Ishikawa (cell line): ENCODE data around the gene RYR2.

ENCODE experiments used
- CEBPB ChIP-seq: IDR thresholded peaks from 2 replicates; pipeline ENCODE4 v1.6.1; 2012
- CREB1 ChIP-seq: IDR thresholded peaks from 2 replicates; pipeline ENCODE4 v1.6.1; 2012; ENCODE audit warnings: low read depth
- EGR1 ChIP-seq: IDR thresholded peaks from 2 replicates; pipeline ENCODE4 v1.6.1; 2012
- EP300 ChIP-seq: IDR thresholded peaks from 2 replicates; pipeline ENCODE4 v1.6.1; 2012; ENCODE audit warnings: borderline replicate concordance
- FOXM1 ChIP-seq: IDR thresholded peaks from 2 replicates; pipeline ENCODE4 v1.6.1; 2012; ENCODE audit warnings: low read depth, borderline replicate concordance
- NFIC ChIP-seq: IDR thresholded peaks from 2 replicates; pipeline ENCODE4 v1.6.1; 2012
- RAD21 ChIP-seq: IDR thresholded peaks from 2 replicates; pipeline ENCODE4 v1.6.1; 2012; ENCODE audit warnings: low read depth
- TAF1 ChIP-seq: IDR thresholded peaks from 2 replicates; pipeline ENCODE4 v1.6.1; 2012; ENCODE audit warnings: low read depth, mild to moderate bottlenecking
- TCF12 ChIP-seq: IDR thresholded peaks from 2 replicates; pipeline ENCODE4 v1.6.1; 2012; ENCODE audit warnings: low read depth
- TEAD4 ChIP-seq: IDR thresholded peaks from 2 replicates; pipeline ENCODE4 v1.6.1; 2012
- YY1 ChIP-seq: IDR thresholded peaks from 2 replicates; pipeline ENCODE4 v1.6.1; 2012; ENCODE audit warnings: low read depth
- ZBTB7A ChIP-seq: IDR thresholded peaks from 2 replicates; pipeline ENCODE4 v1.6.1; 2012; ENCODE audit warnings: low read depth
- TF ChIP-seq, protein P1 (sequence below): IDR thresholded peaks from 2 replicates; pipeline ENCODE4 v1.6.1; 2012
- TF ChIP-seq, protein P2 (sequence below): IDR thresholded peaks from 2 replicates; pipeline ENCODE4 v1.6.1; 2012
- TF ChIP-seq, protein P3 (sequence below): IDR thresholded peaks from 2 replicates; pipeline ENCODE4 v1.6.1; 2012; ENCODE audit warnings: low read depth, mild to moderate bottlenecking

RYR2 gene

GRCh38 chr1:237701534-237701933, 659.5 kb downstream of the RYR2 start:
- TF ChIP-seq, protein P1, sequence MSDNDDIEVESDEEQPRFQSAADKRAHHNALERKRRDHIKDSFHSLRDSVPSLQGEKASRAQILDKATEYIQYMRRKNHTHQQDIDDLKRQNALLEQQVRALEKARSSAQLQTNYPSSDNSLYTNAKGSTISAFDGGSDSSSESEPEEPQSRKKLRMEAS = no peak
- TF ChIP-seq CEBPB (no peak), TEAD4 (no peak), TCF12 (no peak), TAF1 (no peak), EGR1 (no peak), FOXM1 (no peak), ZBTB7A (no peak), NFIC (no peak), RAD21 (no peak), EP300 (no peak), YY1 (no peak), CREB1 (no peak)
- TF ChIP-seq, protein P2, sequence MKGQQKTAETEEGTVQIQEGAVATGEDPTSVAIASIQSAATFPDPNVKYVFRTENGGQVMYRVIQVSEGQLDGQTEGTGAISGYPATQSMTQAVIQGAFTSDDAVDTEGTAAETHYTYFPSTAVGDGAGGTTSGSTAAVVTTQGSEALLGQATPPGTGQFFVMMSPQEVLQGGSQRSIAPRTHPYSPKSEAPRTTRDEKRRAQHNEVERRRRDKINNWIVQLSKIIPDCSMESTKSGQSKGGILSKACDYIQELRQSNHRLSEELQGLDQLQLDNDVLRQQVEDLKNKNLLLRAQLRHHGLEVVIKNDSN = no peak
- TF ChIP-seq, protein P3, sequence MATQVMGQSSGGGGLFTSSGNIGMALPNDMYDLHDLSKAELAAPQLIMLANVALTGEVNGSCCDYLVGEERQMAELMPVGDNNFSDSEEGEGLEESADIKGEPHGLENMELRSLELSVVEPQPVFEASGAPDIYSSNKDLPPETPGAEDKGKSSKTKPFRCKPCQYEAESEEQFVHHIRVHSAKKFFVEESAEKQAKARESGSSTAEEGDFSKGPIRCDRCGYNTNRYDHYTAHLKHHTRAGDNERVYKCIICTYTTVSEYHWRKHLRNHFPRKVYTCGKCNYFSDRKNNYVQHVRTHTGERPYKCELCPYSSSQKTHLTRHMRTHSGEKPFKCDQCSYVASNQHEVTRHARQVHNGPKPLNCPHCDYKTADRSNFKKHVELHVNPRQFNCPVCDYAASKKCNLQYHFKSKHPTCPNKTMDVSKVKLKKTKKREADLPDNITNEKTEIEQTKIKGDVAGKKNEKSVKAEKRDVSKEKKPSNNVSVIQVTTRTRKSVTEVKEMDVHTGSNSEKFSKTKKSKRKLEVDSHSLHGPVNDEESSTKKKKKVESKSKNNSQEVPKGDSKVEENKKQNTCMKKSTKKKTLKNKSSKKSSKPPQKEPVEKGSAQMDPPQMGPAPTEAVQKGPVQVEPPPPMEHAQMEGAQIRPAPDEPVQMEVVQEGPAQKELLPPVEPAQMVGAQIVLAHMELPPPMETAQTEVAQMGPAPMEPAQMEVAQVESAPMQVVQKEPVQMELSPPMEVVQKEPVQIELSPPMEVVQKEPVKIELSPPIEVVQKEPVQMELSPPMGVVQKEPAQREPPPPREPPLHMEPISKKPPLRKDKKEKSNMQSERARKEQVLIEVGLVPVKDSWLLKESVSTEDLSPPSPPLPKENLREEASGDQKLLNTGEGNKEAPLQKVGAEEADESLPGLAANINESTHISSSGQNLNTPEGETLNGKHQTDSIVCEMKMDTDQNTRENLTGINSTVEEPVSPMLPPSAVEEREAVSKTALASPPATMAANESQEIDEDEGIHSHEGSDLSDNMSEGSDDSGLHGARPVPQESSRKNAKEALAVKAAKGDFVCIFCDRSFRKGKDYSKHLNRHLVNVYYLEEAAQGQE = no peak

DNA sequence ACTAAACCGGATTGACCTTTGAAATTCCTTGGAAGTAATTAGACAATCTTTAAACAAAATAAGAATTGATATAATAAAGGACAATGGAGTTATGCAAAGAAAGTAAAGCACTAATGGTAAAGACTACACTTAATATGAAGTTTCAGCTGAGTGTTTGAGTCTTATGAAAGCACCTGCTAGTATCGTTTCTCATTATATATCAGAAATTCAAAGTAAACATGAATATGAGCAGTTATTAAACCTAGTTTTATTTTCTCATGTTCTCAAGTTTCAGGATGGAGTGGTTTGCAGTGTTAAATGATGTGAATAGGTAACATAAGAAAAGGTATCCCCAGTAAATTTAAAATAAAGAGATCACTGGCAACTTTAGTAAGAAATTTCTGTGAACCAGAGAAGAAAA, 660.2 kb downstream of the RYR2 start:
- TF ChIP-seq FOXM1 (no peak), NFIC (no peak), CREB1 (no peak), ZBTB7A (no peak), EP300 (no peak), TEAD4 (no peak), TAF1 (no peak), RAD21 (no peak), EGR1 (no peak), CEBPB (no peak), TCF12 (no peak), YY1 (no peak)
- TF ChIP-seq, protein P3 = no peak
- TF ChIP-seq, protein P1 = no peak
- TF ChIP-seq, protein P2 = no peak

GRCh38 chr1:237705462-237705861, 663.5 kb downstream of the RYR2 start:
- no peak for TF ChIP-seq TEAD4
- no peak for TF ChIP-seq ZBTB7A
- no peak for TF ChIP-seq TCF12
- TF ChIP-seq CEBPB = no peak
- TF ChIP-seq EGR1 = no peak
- TF ChIP-seq, protein P3 = no peak
- no peak for TF ChIP-seq NFIC
- no peak for TF ChIP-seq EP300
- TF ChIP-seq, protein P2 = no peak
- TF ChIP-seq TAF1 = no peak
- no peak for TF ChIP-seq FOXM1

DNA sequence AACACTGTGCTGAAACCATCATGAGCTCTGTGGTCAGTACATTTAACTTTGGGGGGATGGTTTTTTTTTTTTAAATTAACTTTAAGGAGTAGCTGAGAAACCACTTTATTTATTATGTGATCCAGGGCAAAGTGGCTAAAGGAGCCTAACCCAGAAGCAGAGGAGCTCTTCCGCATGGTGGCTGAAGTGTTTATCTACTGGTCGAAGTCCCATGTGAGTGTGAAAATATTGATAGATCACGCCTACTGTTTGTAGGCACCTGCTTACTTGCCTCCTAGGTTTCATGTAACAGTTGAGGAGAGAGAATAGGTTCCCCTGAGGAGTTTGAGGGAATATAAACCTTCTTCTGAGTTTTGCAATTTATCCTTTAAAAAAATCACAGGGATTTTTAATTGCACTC, 667.4 kb downstream of the RYR2 start:
- no peak for TF ChIP-seq NFIC
- TF ChIP-seq, protein P1 = no peak
- TF ChIP-seq, protein P2 = no peak
